CD14-positive monocyte (primary cell): Measurements from ENCODE around the gene AMDHD2. TPM values are rescaled to one million over a fixed set of nuclear protein-coding genes. Genes with fewer than 3 reads are reported as not detected.

ENCODE experiments used
- DNase-seq, 3 donors: peaks; one replicate each; pipeline ENCODE4 v3.0.0-alpha.2; 2011 to 2022
- H2AFZ ChIP-seq: 2 replicates; pipeline ENCODE4 v1.6.0; 2012; ENCODE audit warnings: mild to moderate bottlenecking, low read depth, low read length, inconsistent platforms; ENCODE audit not compliant: insufficient read depth, poor library complexity, severe bottlenecking
- H3K27ac ChIP-seq, 2 donors: 1 replicate in 1 of 2; 2 replicates in 1 of 2; pipeline ENCODE4 v1.5.1; 2012 to 2013; ENCODE audit warnings: low read length in 2 of 2, control low read depth in 1 of 2, inconsistent platforms in 1 of 2, low read depth in 1 of 2, mild to moderate bottlenecking in 1 of 2
- H3K27me3 ChIP-seq, 2 donors: one replicate each; pipeline versions ENCODE4 v1.6.0 to v1.6.1; 2011 to 2013; ENCODE audit warnings: low read length in 2 of 2; ENCODE audit not compliant: control insufficient read depth in 2 of 2, insufficient read depth in 2 of 2
- H3K36me3 ChIP-seq, 2 donors: replicated peaks in 1 of 2; 1 replicate in 1 of 2; 2 replicates in 1 of 2; pipeline versions ENCODE4 v1.5.1 to v1.6.1; 2012 to 2013; ENCODE audit warnings: low read length in 2 of 2, control low read depth in 1 of 2, inconsistent platforms in 1 of 2, mild to moderate bottlenecking in 1 of 2; ENCODE audit not compliant: insufficient read depth in 2 of 2, control insufficient read depth in 1 of 2
- H3K4me1 ChIP-seq, 2 donors: 1 replicate in 1 of 2; 2 replicates in 1 of 2; pipeline versions ENCODE4 v1.5.1 to v1.6.1; 2012 to 2013; ENCODE audit warnings: low read length in 2 of 2, control low read depth in 1 of 2, inconsistent platforms in 1 of 2, mild to moderate bottlenecking in 1 of 2, moderate library complexity in 1 of 2; ENCODE audit not compliant: insufficient read depth in 2 of 2, control insufficient read depth in 1 of 2
- H3K4me2 ChIP-seq: replicated peaks from 2 replicates; pipeline ENCODE3; 2012; ENCODE audit warnings: low read length, moderate library complexity, mild to moderate bottlenecking; ENCODE audit not compliant: poor library complexity, severe bottlenecking; ENCODE audit errors: extremely low read depth
- H3K4me3 ChIP-seq, 3 experiments: fragments of 200-600 bp in 1 of 3; sonication (generic) in 1 of 3; replicated peaks in 1 of 3; 1 replicate in 2 of 3; 2 replicates in 1 of 3; pipeline ENCODE4 v1.5.1; 2011 to 2013; ENCODE audit warnings: low read length in 3 of 3, mild to moderate bottlenecking in 3 of 3, control low read depth in 2 of 3, low read depth in 2 of 3, inconsistent platforms in 1 of 3, moderate library complexity in 1 of 3
- H3K79me2 ChIP-seq: 2 replicates; pipeline ENCODE4 v1.6.0; 2012; ENCODE audit warnings: mild to moderate bottlenecking, control low read depth, inconsistent platforms, low read length, moderate library complexity; ENCODE audit not compliant: insufficient read depth
- H3K9ac ChIP-seq: 2 replicates; pipeline ENCODE4 v1.6.0; 2017; ENCODE audit warnings: low read length, mild to moderate bottlenecking; ENCODE audit not compliant: insufficient read depth, poor library complexity, severe bottlenecking
- H3K9me3 ChIP-seq, 2 donors: replicated peaks in 1 of 2; 1 replicate in 1 of 2; 2 replicates in 1 of 2; pipeline versions ENCODE4 v1.5.1 to v1.6.1; 2012 to 2013; ENCODE audit warnings: low read length in 2 of 2, control low read depth in 1 of 2; ENCODE audit not compliant: control insufficient read depth in 1 of 2, insufficient read depth in 1 of 2
- H4K20me1 ChIP-seq: 2 replicates; pipeline ENCODE4 v1.6.0; 2012; ENCODE audit warnings: mild to moderate bottlenecking, low read length, control low read depth, moderate library complexity; ENCODE audit not compliant: insufficient read depth
- H3K27ac Mint-ChIP-seq, 7 donors: one replicate each; pipeline ENCODE4 v1.8.0; 2020; ENCODE audit warnings: mild to moderate bottlenecking in 7 of 7, mixed read lengths in 7 of 7, moderate library complexity in 6 of 7, inconsistent platforms in 2 of 7
- H3K27me3 Mint-ChIP-seq, 3 donors: one replicate each; pipeline ENCODE4 v1.8.0; 2021 to 2022; ENCODE audit warnings: low read depth in 3 of 3, mild to moderate bottlenecking in 3 of 3, mixed read lengths in 3 of 3, moderate library complexity in 3 of 3, inconsistent platforms in 1 of 3
- H3K36me3 Mint-ChIP-seq, 2 donors: one replicate each; pipeline ENCODE4 v1.8.0; 2020; ENCODE audit warnings: mixed read lengths in 2 of 2, inconsistent platforms in 1 of 2, mild to moderate bottlenecking in 1 of 2
- H3K4me1 Mint-ChIP-seq: one replicate; pipeline ENCODE4 v1.8.0; 2020; ENCODE audit warnings: mild to moderate bottlenecking, mixed read lengths
- H3K4me3 Mint-ChIP-seq, 2 donors: one replicate each; pipeline ENCODE4 v1.8.0; 2020; ENCODE audit warnings: mild to moderate bottlenecking in 2 of 2, mixed read lengths in 2 of 2, moderate library complexity in 1 of 2
- H3K9me3 Mint-ChIP-seq, 7 donors: one replicate each; pipeline ENCODE4 v1.8.0; 2020 to 2022; ENCODE audit warnings: mixed read lengths in 7 of 7, mild to moderate bottlenecking in 6 of 7, moderate library complexity in 6 of 7, inconsistent platforms in 2 of 7
- CTCF ChIP-seq: fragments of 200-600 bp; IDR thresholded peaks from one replicate; pipeline ENCODE4 v1.8.0; 2022; ENCODE audit warnings: antibody characterized with exemption, mild to moderate bottlenecking
- WGBS: methylation state at CpG from one replicate; pipeline ENCODE4 v1.1.5; 2013; ENCODE audit warnings: missing lambda C conversion rate; ENCODE audit not compliant: insufficient coverage; 5-methylcytosine and 5-hydroxymethylcytosine counted together
- intact Hi-C, 2 donors: fragments of 100-400 bp; cut with micrococcal nuclease; formaldehyde crosslinking; loops; one replicate each; pipeline versions ENCODE4 v1.15.0 to v1.15.1; 2023
- polyA plus RNA-seq, 3 donors: library from polyadenylated mRNA; depleted of rRNA in 1 of 3; unstranded in 2 of 3; stranded (reverse) in 1 of 3; fragments of 300-500 nt in 2 of 3; fragments of >200 nt in 1 of 3; fragmentation: Illumina TruSeq in 2 of 3; gene quantifications; 1 replicate in 2 of 3; 2 replicates in 1 of 3; pipeline ENCODE4 v1.2.3, GENCODE V29; 2012 to 2021

AMDHD2 gene
- polyA plus RNA-seq, 3 donors: 6.9 to 57.8 (median 8.4) TPM

GRCh38 chr16:2518823-2519710 is 1.1 kb upstream of the AMDHD2 start:
- no peak overlapping the region for H2AFZ ChIP-seq
- H3K27ac ChIP-seq: peak overlapping the region; percentile 96
- H3K36me3 ChIP-seq: peaks cover 29 to 30% of the 10 kb centered on the region in 2 donors
- peaks cover 0 to 4% (median 0%) of the 10 kb centered on the region in 3 donors for H3K27me3 Mint-ChIP-seq
- peak overlapping the region; percentile 96 to 100 (median 99) for H3K27ac Mint-ChIP-seq
- peaks cover 0 to 4% (median 0%) of the 10 kb centered on the region in 7 donors for H3K9me3 Mint-ChIP-seq
- peaks cover 57 to 61% of the 10 kb centered on the region in 2 donors for H3K4me1 ChIP-seq
- H3K9ac ChIP-seq: peak overlapping the region; percentile 98
- peak overlapping the region; percentile 75 to 99 for H3K4me3 Mint-ChIP-seq
- DNase-seq: peak in 1 of 3 donors; percentile 3
- H3K79me2 ChIP-seq: peaks cover 82% of the 10 kb centered on the region
- WGBS: 82% methylated on average over 36 of the region's 39 CpGs
- H4K20me1 ChIP-seq: peaks cover 91% of the 10 kb centered on the region
- no peaks in the 10 kb centered on the region for H3K27me3 ChIP-seq
- no peak for TF ChIP-seq CTCF
- intact Hi-C loops: loop anchor here in 1 of 2 donors (2.0 kb wide), 1 partner anchor 22 kb away; no protein-coding TSS in a partner anchor
- peaks cover 49 to 71% of the 10 kb centered on the region in 2 donors for H3K36me3 Mint-ChIP-seq
- peaks cover 58% of the 10 kb centered on the region for H3K4me1 Mint-ChIP-seq
- H3K4me2 ChIP-seq: peak overlapping the region; percentile 99
- H3K9me3 ChIP-seq: no peaks in the 10 kb centered on the region
- peak overlapping the region in 1 of 3 experiments; percentile 100 for H3K4me3 ChIP-seq

- Histone ChIP-seq H3K79me2 (peaks cover 81% of the 10 kb centered on the region), H3K27ac (peak overlapping the region; percentile 96), H3K4me1 (peaks cover 57 to 61% of the 10 kb centered on the region in 2 donors), H3K4me2 (peak overlapping the region; percentile 99), H3K4me3 (peak overlapping the region in 1 of 3 experiments; percentile 100), H3K9ac (peak overlapping the region; percentile 36), H3K36me3 (peaks cover 35 to 36% of the 10 kb centered on the region in 2 donors), H4K20me1 (peaks cover 94% of the 10 kb centered on the region), H3K9me3 (no peaks in the 10 kb centered on the region), H2AFZ (no peak overlapping the region), H3K27me3 (no peaks in the 10 kb centered on the region)
- peak in 1 of 3 donors; percentile 8 for DNase-seq
- WGBS: 53% methylated on average over 7 of the region's 22 CpGs
- peak overlapping the region; percentile 94 to 99 (median 96) for H3K27ac Mint-ChIP-seq
- TF ChIP-seq CTCF: no peak
- H3K36me3 Mint-ChIP-seq: peaks cover 55 to 76% of the 10 kb centered on the region in 2 donors
- intact Hi-C loops: loop anchor here (1.0 to 2.0 kb wide), 2 partner anchors 13 to 21 kb away; no protein-coding TSS in a partner anchor
- H3K4me1 Mint-ChIP-seq: peaks cover 59% of the 10 kb centered on the region
- H3K27me3 Mint-ChIP-seq: peaks cover 0 to 3% (median 0%) of the 10 kb centered on the region in 3 donors
- H3K9me3 Mint-ChIP-seq: peaks cover 0 to 6% (median 0%) of the 10 kb centered on the region in 7 donors
- peak overlapping the region; percentile 74 to 75 for H3K4me3 Mint-ChIP-seq
Measured at GRCh38 chr16:2519711-2520080, 475 bp upstream of the AMDHD2 start.
